ENCODE data around the gene CETN3.
"Not testable (repeated sequence)": the region's sequence is repeated elsewhere in the genome, so short reads cannot be mapped to it uniquely, and the experiment has no call there.

The CETN3 gene

GRCh38 chr5:90355635-90356034 is 53.9 kb downstream of the CETN3 start:
- Histone ChIP-seq H3K9ac (ENCODE audit: low read depth, low read length) (no peak overlapping the region), H3K9me3 (replicated peaks; ENCODE audit: low read length) (no peaks in the 10 kb centered on the region), H3K4me2 (ENCODE audit: low read length) (no peak overlapping the region), H3K36me3 (ENCODE audit: insufficient read depth, low read length) (no peaks in the 10 kb centered on the region), H3K4me3 (ENCODE audit: low read length) (no peak overlapping the region), H3K27me3 (ENCODE audit: control insufficient read depth, insufficient read depth, low read length) (no peaks in the 10 kb centered on the region), H3K4me1 (ENCODE audit: control insufficient read depth, insufficient read depth, low read length) (no peaks in the 10 kb centered on the region)

GRCh38 chr5:90353254-90353653 is 56.3 kb downstream of the CETN3 start:
- Histone ChIP-seq H3K4me1 (ENCODE audit: control insufficient read depth, insufficient read depth, low read length) (no peaks in the 10 kb centered on the region), H3K9me3 (replicated peaks; ENCODE audit: low read length) (no peaks in the 10 kb centered on the region), H3K36me3 (ENCODE audit: insufficient read depth, low read length) (no peaks in the 10 kb centered on the region), H3K27me3 (ENCODE audit: control insufficient read depth, insufficient read depth, low read length) (no peaks in the 10 kb centered on the region), H3K4me3 (ENCODE audit: low read length) (no peak overlapping the region), H3K9ac (ENCODE audit: low read depth, low read length) (no peak overlapping the region), H3K4me2 (ENCODE audit: low read length) (no peak overlapping the region)

GRCh38 chr5:90351101-90351500 is 58.5 kb downstream of the CETN3 start:
- no peaks in the 10 kb centered on the region for H3K9me3 ChIP-seq (replicated peaks; ENCODE audit: low read length)
- no peaks in the 10 kb centered on the region for H3K4me1 ChIP-seq (ENCODE audit: control insufficient read depth, insufficient read depth, low read length)
- H3K36me3 ChIP-seq (ENCODE audit: insufficient read depth, low read length): no peaks in the 10 kb centered on the region
- no peak overlapping the region for H3K9ac ChIP-seq (ENCODE audit: low read depth, low read length)
- no peaks in the 10 kb centered on the region for H3K27me3 ChIP-seq (ENCODE audit: control insufficient read depth, insufficient read depth, low read length)
- H3K4me2 ChIP-seq (ENCODE audit: low read length): no peak overlapping the region
- no peak overlapping the region for H3K4me3 ChIP-seq (ENCODE audit: low read length)

- H3K4me2 ChIP-seq (ENCODE audit: low read length): no peak overlapping the region
- peaks cover 3% of the 10 kb centered on the region for H3K27me3 ChIP-seq (ENCODE audit: control insufficient read depth, insufficient read depth, low read length)
- no peak overlapping the region for H3K9ac ChIP-seq (ENCODE audit: low read depth, low read length)
- no peaks in the 10 kb centered on the region for H3K4me1 ChIP-seq (ENCODE audit: control insufficient read depth, insufficient read depth, low read length)
- no peaks in the 10 kb centered on the region for H3K36me3 ChIP-seq (ENCODE audit: insufficient read depth, low read length)
- H3K4me3 ChIP-seq (ENCODE audit: low read length): no peak overlapping the region
- no peaks in the 10 kb centered on the region for H3K9me3 ChIP-seq (replicated peaks; ENCODE audit: low read length)
Observed at GRCh38 chr5:90347462-90347861, 62.1 kb downstream of the CETN3 start.

- Histone ChIP-seq H3K9ac (ENCODE audit: low read depth, low read length) (no peak overlapping the region), H3K27me3 (ENCODE audit: control insufficient read depth, insufficient read depth, low read length) (peaks cover 3% of the 10 kb centered on the region), H3K36me3 (ENCODE audit: insufficient read depth, low read length) (no peaks in the 10 kb centered on the region), H3K4me2 (ENCODE audit: low read length) (no peak overlapping the region), H3K4me3 (ENCODE audit: low read length) (no peak overlapping the region), H3K9me3 (replicated peaks; ENCODE audit: low read length) (no peaks in the 10 kb centered on the region), H3K4me1 (ENCODE audit: control insufficient read depth, insufficient read depth, low read length) (no peaks in the 10 kb centered on the region)
Observed at GRCh38 chr5:90345684-90346083, 63.9 kb downstream of the CETN3 start.

GRCh38 chr5:90344689-90345088 is 64.9 kb downstream of the CETN3 start:
- Histone ChIP-seq H3K9me3 (replicated peaks; ENCODE audit: low read length) (no peaks in the 10 kb centered on the region), H3K36me3 (ENCODE audit: insufficient read depth, low read length) (no peaks in the 10 kb centered on the region), H3K4me3 (ENCODE audit: low read length) (no peak overlapping the region), H3K4me2 (ENCODE audit: low read length) (no peak overlapping the region), H3K4me1 (ENCODE audit: control insufficient read depth, insufficient read depth, low read length) (no peaks in the 10 kb centered on the region), H3K9ac (ENCODE audit: low read depth, low read length) (no peak overlapping the region), H3K27me3 (ENCODE audit: control insufficient read depth, insufficient read depth, low read length) (peaks cover 3% of the 10 kb centered on the region)

- not testable (repeated sequence) for H3K36me3 ChIP-seq (ENCODE audit: insufficient read depth, low read length); H3K9me3 ChIP-seq (replicated peaks; ENCODE audit: low read length); H3K4me2 ChIP-seq (ENCODE audit: low read length); H3K4me3 ChIP-seq (ENCODE audit: low read length); H3K9ac ChIP-seq (ENCODE audit: low read depth, low read length); H3K4me1 ChIP-seq (ENCODE audit: control insufficient read depth, insufficient read depth, low read length); H3K27me3 ChIP-seq (ENCODE audit: control insufficient read depth, insufficient read depth, low read length)
Observed at GRCh38 chr5:90343731-90344130, 65.8 kb downstream of the CETN3 start.

GRCh38 chr5:90342576-90342975 is 67.0 kb downstream of the CETN3 start:
- Histone ChIP-seq H3K4me3 (ENCODE audit: low read length) (no peak overlapping the region), H3K9ac (ENCODE audit: low read depth, low read length) (no peak overlapping the region), H3K9me3 (replicated peaks; ENCODE audit: low read length) (no peaks in the 10 kb centered on the region)

More at GRCh38 chr5:90342576-90342975, 67.0 kb downstream of the CETN3 start:
- Histone ChIP-seq H3K4me2 (ENCODE audit: low read length) (no peak overlapping the region), H3K36me3 (ENCODE audit: insufficient read depth, low read length) (no peaks in the 10 kb centered on the region), H3K27me3 (ENCODE audit: control insufficient read depth, insufficient read depth, low read length) (peaks cover 3% of the 10 kb centered on the region), H3K4me1 (ENCODE audit: control insufficient read depth, insufficient read depth, low read length) (no peaks in the 10 kb centered on the region)

Data from skeletal muscle satellite cell (primary cell).